GM19351 (cell line): Measurements from ENCODE around the gene MED25.

ENCODE experiments used
- ATAC-seq: cut with Tn5 transposase; IDR thresholded peaks from one replicate; pipeline ENCODE4 v1.9.1; 2021; ENCODE audit warnings: mild to moderate bottlenecking, moderate library complexity; ENCODE audit not compliant: unreplicated experiment

MED25 gene

GRCh38 chr19:49871349-49871985 is 53.4 kb downstream of the MED25 start:
- no peak for ATAC-seq

- no peak for ATAC-seq
Observed at GRCh38 chr19:49872245-49873128, 54.4 kb downstream of the MED25 start.

GRCh38 chr19:49873129-49873521 is 55.0 kb downstream of the MED25 start:
- no peak for ATAC-seq

GRCh38 chr19:49873834-49874233 is 55.7 kb downstream of the MED25 start:
- no peak for ATAC-seq

- no peak for ATAC-seq
Observed at GRCh38 chr19:49874503-49875157, 56.5 kb downstream of the MED25 start.

GRCh38 chr19:49875177-49875576 is 57.1 kb downstream of the MED25 start:
- ATAC-seq: no peak

GRCh38 chr19:49875857-49876421 is 57.9 kb downstream of the MED25 start:
- ATAC-seq: no peak

- ATAC-seq: peak; percentile 44
Observed at GRCh38 chr19:49876422-49877019, 58.4 kb downstream of the MED25 start.

GRCh38 chr19:49877020-49877878 is 59.2 kb downstream of the MED25 start, which contains the start of the genes AKT1S1 and TBC1D17:
Gene AKT1S1 (minus strand): TSS chr19:49877355. CDS start chr19:49873295, 4,060 bp downstream.
Gene TBC1D17 (plus strand): TSS chr19:49877702. CDS start chr19:49877724, 22 bp downstream.
- ATAC-seq: peak; percentile 50

GRCh38 chr19:49877879-49878743 is 60.0 kb downstream of the MED25 start:
- peak; percentile 57 for ATAC-seq

GRCh38 chr19:49878744-49879070 is 60.6 kb downstream of the MED25 start:
- no peak for ATAC-seq

- ATAC-seq: no peak
Observed at GRCh38 chr19:49879243-49879963, 61.3 kb downstream of the MED25 start.

- ATAC-seq: no peak
Observed at GRCh38 chr19:49880162-49880869, 62.2 kb downstream of the MED25 start.

GRCh38 chr19:49881186-49881585 is 63.1 kb downstream of the MED25 start:
- ATAC-seq: no peak

GRCh38 chr19:49881672-49882394 is 63.7 kb downstream of the MED25 start:
- ATAC-seq: no peak

- ATAC-seq: no peak
Observed at GRCh38 chr19:49882643-49883042, 64.6 kb downstream of the MED25 start.

- ATAC-seq: no peak
Observed at GRCh38 chr19:49883094-49883493, 65.0 kb downstream of the MED25 start.
